Non-pigmented ciliary epithelial cell (primary cell): ENCODE measurements around the gene CYP26B1.

Source experiments
- DNase-seq: peaks from one replicate; pipeline ENCODE4 v3.0.0-alpha.2; 2010; ENCODE audit warnings: low read depth

Gene CYP26B1

GRCh38 chr2:72154386-72154975 lies 6.8 kb upstream of the CYP26B1 start:
- DNase-seq, result no peak

GRCh38 chr2:72153924-72154323 lies 6.3 kb upstream of the CYP26B1 start:
- no peak for DNase-seq

- DNase-seq, result no peak
These were observed 5.5 kb upstream of the CYP26B1 start for GRCh38 chr2:72153026-72153791.

- no peak for DNase-seq
These were observed 3.2 kb upstream of the CYP26B1 start for GRCh38 chr2:72150861-72151356.

- no peak for DNase-seq
These were observed 2.6 kb upstream of the CYP26B1 start for GRCh38 chr2:72150157-72150860.

GRCh38 chr2:72149556-72150156 lies 2.0 kb upstream of the CYP26B1 start:
- no peak for DNase-seq

GRCh38 chr2:72148837-72149555 lies 1.3 kb upstream of the CYP26B1 start:
- no peak for DNase-seq

GRCh38 chr2:72148003-72148836 lies 558 bp upstream of the CYP26B1 start:
- no peak for DNase-seq

GRCh38 chr2:72146347-72147302 lies 1.0 kb downstream of the CYP26B1 start:
- DNase-seq, result no peak

- DNase-seq, result no peak
These were observed 1.9 kb downstream of the CYP26B1 start for GRCh38 chr2:72145658-72146329.

- no peak for DNase-seq
These were observed 2.4 kb downstream of the CYP26B1 start for GRCh38 chr2:72145289-72145657.

GRCh38 chr2:72144632-72145288 lies 2.9 kb downstream of the CYP26B1 start:
- no peak for DNase-seq

- DNase-seq, result no peak
These were observed 3.4 kb downstream of the CYP26B1 start for GRCh38 chr2:72144274-72144631.

- DNase-seq, result no peak
These were observed 4.0 kb downstream of the CYP26B1 start for GRCh38 chr2:72143441-72144273.

- no peak for DNase-seq
These were observed 4.9 kb downstream of the CYP26B1 start for GRCh38 chr2:72142570-72143440.

- DNase-seq, result no peak
These were observed 5.7 kb downstream of the CYP26B1 start for GRCh38 chr2:72141881-72142451.
